HG03064 (cell line): ENCODE results near the gene PPP2R5B.

Source experiments
- ATAC-seq: cut with Tn5 transposase; IDR thresholded peaks from one replicate; pipeline ENCODE4 v1.9.1; 2021; ENCODE audit warnings: low read depth; ENCODE audit not compliant: unreplicated experiment

PPP2R5B gene

DNA sequence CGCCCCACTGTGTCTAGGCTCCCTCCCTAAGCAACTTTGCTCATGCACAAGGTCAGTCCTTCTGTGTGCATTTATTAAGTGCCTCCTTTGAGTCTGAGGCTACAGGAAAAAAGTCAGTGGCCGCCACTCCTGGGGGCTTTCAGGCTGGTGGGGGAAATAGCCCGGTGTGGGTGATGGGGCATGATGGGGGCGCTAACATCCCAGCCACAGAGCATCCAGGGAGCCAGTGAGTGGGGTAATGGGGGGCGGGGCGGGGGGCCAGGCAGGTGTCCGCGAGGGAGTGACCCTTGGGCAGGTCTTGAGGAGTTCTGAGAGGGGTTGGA is 36.1 kb upstream of the PPP2R5B start:
- ATAC-seq = no peak

DNA sequence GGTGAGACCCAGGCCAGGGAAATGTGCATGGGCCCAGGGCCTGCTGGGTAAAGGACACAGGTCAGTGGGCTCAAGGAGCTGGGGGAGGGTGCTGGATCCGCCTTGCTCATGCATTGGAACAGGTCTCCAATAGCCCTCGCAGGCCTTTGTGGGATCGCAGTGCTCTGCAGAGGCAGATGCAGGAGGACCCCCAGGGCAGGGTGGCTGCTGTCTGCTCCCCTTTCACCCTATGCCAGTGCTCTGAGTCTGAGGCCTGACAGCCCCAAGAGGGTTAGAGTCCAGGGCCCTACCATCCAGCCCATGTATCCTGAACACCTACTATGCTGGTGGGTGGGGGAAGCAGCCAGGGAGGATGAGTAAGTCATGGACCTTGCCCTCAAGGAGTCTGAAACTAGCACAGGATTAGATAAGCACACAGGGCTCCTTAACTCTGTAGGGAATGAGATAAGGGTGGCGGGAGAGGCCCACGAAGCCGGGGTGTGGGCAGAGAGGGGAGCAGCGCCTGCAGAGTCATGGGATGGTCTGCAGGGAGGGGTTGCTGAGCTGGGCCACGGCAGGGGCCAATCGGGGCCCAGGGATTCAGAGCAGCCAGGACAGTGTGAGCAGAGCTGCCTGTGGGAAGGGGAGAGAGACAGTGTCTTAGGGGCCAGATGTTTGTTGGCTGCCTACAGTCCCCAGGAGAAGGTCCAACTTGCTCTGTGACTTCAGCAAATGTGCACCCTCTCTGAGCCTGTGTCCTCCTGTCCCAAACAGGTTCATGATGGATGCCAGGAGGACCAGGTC is 35.6 kb upstream of the PPP2R5B start:
- ATAC-seq = no peak

DNA sequence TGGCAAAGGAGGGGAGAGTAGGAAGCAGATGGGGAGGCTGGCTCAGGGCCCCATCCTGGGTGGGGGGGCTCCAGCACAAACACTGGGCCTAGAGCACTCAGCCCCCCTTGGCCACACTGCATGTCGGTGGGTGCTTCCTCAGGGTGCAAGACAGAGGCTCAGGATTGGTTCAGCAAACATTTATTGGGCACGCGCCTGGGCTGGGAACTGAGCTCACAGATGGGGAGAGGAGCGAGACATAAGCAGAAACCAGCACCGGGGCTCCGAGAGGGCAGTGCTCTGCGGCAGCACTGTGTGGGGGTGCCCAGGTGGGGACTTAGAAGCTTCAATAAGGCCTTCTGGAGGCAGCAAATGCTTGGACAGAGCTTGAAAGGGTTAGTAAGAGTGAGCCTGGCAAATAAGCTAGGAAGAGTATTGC is 34.0 kb upstream of the PPP2R5B start:
- no peak for ATAC-seq

DNA sequence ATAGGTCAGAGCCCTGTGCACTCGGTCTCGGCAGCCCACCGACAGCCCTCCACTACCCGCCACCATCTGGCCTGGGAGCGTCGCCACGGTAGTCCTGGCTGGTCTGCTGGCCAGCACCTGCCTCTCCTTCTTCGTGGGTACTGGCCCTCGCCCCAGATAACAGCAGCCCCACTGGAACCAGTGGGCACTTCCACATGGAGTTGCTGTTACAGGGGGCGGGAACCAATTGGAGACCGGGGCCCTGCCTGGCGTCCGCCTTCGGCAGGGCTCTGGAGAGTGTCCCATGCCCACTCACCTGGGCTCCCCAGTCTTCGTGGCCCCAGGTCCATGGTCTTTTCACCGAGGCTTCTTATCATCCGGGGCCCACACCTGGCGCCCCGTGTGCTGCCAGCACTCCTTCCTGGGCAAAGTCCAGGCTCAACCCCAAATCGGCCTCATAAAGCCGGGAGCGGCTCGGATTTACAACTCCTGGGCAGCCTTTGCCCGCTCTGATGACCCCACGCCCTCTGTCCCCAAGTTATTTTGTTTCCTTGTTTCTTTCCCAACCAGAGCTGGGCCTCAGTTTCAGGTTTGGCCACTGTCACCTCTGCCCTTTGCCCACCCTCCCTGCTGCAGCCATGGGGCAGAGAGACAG is 33.2 kb upstream of the PPP2R5B start:
- ATAC-seq = no peak

DNA sequence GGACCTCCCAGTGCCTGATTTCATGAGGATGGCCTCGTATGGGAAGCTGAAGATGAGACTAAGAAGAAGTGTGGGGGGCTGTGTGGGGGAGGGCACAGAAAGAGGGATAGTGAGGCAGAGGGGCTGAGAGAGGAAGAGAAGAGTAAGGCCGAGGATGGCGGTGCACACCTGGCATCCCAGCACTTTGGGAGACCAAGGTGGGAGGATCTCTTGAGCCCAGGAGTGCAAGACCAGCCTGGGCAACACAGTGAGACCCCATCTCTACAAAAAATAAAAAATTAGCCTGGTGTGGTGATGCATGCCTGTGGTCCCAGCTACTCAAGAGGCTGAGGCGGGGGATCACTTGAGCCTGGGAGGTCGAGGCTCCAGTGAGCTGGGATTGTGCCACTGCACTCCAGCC is 32.6 kb upstream of the PPP2R5B start:
- ATAC-seq = no peak

DNA sequence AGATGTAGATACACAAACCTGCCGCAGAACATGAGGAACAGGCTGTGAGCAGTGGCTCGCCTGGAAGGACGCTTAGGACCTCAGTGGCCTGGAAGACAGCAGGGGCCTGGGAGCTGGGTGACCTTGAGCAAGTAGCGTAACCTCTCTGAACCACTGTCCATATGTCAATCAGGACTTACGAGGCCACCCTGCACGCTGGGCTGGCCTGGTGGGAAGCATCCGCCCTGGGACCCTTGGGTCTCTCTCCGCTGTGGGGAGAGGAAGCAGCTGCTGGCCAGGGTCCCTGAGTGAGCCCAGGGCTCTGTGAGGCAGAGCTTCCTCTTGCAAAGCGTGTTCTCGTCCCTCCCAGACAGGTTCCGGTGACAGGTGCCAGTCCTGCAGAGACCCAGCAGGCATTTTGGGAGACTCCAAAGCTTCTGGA is 32.1 kb upstream of the PPP2R5B start:
- ATAC-seq = no peak

DNA sequence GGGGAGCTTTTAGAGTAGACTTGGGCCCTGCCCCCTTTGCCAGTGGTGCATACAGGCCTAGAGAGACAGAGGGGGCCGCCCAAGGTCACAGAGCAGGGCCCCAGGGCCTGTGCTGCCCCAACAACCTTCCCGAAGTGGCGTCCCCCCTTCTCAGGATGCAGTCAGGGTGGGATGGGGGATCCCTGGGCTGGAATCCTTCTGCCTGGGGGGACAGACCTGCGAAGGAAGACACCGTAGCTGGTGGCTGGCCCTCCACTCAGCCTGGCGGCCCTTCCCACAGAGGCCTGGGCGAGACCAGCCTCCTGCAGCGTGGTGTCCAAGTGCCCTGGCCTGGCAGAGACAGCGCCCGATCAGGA is 31.7 kb upstream of the PPP2R5B start:
- no peak for ATAC-seq

DNA sequence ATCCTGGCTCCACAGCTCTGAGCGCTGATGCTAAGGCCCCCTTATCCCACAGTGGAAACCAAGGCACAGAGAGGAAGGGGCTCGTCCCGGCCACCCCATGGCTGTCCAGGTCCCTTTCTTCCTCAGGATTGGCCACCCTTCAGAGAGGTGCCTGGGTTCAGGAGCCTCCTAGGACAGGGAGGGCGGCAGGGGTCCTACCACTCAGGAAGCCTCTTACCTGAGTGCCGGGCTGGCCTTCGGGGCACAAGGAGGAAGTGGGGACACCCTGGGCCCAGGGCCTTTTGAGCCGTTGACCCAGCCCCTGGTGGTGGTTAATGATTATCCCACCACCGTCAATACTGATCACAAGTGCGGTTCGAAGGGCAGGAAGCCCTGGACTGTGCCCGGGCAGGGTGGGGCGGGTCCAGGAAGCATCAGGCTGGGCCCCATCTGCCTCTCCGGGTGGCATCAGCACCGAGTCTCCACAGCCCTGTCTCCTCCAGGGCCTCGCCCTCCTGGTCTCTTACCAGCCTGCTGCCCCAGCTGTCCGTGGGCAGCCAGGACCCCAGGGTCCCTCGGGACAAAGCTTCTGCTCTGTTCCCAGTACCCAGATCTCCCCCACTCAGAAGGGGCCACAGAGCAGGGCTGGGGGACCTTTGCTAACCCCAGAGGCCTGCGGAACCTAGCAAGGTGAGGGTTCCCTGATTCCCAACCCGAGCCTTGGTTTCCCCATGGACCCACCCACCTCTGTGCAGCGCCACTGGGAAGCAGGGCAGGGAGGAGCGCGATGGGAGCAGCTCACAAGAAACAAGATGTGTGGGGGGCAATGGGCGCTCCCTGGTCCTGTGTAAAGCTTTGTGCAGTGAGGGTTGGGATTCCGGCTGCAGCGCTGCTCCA is 31.1 kb upstream of the PPP2R5B start:
- no peak for ATAC-seq

DNA sequence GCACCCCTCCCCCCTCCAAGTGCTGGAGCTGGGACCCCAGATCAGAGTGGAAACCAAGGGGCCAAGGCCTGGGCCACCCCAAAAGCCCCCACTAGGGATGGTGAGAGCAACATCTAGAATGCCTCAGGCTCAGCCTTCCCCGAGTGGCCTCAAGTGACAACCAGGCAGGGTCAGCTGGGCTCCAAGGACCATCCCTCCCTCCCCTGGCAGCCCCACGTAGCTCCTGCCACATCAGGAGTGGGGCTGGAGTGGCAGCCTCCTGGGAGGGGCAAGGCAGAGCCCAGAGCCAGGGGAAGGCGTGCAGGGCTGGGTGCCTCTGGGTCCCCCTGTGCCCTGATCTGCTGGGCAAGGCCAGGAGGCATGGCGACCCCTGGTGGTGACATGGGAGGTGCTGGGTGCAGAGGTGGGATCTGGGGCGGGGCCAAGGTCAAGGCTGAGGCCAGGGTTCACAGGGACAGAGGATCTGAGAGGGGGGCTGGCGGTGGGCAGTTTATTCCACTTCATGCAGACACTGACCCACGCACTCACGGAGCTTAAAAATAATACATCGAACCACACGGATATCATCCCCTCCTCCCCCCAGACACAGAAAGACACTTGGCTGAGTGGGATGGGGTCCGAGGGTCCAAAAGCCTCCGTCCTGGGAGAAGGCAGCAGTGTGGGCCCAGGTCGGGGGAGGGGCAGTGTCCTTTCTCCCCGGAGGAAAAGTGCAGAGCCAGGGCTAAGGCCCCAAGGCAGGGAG is 30.2 kb upstream of the PPP2R5B start:
- ATAC-seq = no peak

DNA sequence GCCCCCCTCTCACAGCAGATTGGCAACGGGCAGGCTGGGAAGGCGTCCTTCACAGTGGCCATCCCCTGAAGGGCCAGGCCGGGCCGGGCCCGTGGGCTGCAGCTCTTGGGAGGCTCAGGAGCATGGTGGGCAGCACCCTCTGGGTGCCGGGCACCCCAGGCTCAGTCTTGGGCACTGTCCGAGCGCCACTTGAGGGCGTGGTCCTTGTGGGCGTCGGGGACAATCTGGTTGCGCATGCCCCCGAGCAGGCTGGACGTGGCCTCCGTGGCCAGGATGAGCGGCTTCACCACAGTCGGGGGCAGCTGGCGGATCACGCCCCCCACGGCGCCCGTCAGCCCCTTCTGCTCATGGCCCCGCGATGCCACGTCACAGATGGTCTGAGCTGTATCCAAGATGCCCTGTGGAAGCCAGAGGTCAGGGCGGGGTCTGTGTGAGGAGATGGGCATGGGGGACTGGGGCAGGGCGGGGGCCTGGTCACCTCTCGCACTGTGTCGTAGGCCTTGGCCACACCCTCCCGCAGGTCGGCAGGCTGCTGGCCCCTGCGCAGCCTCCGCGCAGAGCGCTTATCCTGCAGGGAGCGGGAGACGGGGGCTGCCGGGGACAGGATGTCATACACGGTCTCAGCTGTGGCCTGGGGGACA is 29.6 kb upstream of the PPP2R5B start:
- ATAC-seq = no peak

DNA sequence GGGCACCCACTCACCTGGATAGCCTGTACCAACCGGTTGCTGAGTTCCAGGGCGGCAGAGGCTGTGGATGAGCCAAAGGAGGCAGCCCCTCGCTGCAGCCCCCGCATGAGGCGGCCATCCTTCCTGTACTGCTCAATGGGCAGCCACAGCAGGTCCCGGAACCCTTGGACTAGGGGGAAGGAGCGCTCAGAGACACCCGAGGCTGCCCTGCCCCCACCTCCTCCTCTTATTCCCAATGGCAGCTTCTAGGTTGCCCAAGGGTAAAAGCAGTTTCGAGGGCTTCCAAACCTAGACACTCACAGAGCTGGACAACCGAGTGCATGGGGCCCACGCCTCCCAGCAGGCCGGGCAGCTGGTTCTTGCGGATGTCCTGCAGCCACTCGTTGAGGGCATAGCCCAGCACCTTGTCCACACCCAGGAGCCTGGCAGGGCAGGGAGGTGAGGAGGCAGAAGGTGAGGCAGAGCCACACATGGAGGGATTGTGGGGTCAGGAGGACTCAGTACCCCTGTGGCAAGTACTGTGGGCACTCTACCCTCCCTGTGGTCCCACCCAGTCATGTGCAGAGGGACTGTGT is 28.0 kb upstream of the PPP2R5B start:
- no peak for ATAC-seq

DNA sequence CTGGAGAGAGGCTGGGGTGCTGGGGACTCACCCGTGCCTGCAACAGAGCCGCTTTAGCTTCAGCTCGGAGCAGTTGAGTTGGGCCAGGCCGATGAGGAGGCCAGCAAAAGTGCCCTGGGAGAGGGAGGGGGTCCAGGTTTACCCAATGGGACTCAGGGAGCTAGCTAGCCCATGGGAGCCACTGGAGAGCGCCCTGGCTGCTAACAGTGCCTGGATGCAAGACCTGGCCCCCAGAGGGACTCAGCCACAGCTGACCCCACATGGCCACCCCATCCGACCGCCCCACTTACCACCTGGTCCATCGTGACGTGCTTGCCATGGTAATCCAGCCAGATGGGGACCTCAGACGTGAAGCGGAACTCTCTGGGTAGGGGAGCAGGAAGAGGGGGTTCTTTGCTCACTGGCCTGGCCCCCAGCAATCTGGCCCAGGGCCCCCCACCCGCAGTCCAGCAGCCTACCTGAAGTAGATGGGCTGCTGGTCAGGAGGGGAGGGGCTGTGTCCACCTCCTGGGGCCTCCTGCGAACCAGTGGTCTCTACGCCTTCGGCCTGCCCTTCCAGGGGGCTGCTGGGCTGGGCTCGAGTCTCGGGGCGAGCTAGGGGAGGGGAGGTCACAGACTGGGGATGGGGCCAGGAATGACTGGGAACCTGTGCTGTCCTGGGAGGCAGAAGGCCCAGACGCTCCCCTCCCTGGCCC is 27.0 kb upstream of the PPP2R5B start:
- no peak for ATAC-seq

DNA sequence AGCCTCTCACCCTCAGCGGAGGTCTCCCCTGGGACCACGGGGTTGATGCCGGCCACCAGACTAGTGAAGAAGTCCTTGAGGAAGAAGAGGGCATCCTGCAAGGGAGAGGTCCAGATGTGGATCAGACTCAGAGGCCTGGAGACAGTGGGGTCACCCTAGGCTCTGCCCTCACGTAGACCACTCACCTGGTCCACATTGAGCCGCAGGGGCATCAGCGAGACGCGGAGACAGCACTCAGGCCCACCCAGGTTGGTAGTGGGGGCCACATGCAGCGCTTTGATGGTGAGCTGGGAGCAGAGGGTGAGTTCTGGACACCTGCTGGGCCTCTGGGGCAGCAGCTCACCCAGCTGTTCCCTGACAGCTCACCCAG is 26.4 kb upstream of the PPP2R5B start:
- no peak for ATAC-seq

DNA sequence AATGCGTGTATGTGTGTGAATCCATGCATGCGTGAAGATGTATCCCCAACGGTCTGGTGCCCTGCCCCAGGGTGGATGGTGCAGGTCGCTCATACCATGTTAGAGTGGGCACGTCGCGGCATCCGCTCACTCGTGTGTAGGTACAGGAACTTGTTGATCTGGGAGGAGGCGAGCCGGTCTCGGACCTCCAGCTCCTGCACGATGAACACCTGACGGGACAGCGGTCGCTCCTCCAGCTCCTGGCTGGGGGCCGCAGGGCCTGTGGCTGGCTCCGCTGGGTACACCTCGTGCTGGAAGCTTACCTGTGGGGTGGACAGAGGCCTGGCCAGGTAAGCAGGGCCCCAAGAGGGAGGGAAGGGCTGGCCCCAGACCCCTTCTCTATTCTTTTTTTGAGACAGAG is 25.9 kb upstream of the PPP2R5B start:
- no peak for ATAC-seq

DNA sequence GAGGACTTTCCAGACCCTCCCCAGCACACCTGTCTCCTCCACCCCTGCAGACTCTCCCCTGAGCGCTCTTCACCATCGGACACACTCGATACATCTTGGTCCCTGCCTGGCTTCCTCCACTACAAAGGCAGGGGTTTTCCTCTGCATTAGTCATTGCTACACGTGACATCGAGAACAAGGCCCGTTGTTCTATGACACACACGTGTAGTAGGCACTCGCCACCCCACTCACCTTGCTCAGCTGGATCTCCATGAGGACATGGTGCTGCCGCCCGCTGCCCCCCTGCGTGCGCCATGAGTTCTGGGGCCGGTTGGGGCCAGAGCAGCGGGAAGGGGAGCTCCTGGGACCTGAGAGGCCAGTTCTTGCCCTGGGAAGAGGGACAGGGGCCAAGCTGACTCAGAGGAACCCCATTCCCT is 24.2 kb upstream of the PPP2R5B start:
- ATAC-seq = no peak

DNA sequence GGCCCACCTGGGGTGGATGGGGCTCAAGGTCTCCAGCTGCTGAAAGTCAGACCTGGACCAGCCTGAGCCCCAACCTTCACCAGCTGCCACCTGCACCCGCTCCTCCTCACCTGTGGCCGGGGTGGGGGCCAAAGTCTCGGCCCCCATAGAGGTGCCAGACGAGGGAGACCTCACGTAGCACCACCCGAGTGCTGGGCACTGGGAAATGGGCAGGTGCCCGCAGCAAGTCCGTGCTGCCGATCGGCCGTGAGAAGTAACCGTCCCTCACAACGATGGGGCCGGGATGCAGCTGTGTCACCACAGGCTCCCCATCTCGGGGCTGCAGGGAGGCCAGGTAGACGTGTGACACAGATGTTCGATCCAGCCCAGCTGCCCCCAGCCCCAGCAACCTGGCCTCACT is 23.7 kb upstream of the PPP2R5B start:
- no peak for ATAC-seq

DNA sequence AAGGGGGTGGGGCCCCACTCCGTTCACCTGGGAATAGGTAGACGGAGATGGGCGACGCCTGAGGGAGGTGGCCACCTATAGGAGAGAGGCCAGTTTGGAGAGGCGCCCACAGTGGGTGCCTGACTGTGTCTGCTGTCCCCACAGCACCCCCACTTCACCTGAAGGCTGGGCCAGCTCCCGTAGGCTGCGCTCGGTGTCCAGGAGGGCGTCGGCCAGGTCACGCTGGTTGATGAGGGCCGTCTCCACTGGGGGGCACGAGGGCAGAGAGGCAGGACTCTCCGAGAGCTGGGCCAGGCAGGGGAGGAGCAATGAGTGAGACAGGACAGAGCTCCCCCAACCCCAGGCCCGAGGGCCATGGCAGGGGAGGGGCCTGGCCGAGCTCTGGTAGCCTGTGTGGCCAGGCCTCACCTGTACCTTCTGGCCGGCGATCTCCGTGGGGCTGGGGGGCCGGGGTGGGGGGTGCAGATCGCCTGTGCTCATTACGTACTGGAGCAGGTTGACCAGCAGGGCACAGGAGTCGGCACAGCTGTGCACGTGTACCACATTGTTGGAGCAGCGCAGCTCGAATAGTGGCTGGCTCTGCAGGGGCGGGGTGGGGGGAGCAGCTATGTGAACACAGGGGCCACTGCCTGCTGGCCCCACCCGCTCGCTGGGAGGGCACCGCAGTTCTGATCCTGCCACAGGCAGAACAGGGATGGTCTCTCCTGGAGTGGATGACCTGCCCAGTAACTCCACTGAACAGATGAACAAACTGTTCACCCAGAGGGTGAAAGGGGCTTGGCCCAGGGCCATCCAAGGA is 22.2 kb upstream of the PPP2R5B start:
- no peak for ATAC-seq

DNA sequence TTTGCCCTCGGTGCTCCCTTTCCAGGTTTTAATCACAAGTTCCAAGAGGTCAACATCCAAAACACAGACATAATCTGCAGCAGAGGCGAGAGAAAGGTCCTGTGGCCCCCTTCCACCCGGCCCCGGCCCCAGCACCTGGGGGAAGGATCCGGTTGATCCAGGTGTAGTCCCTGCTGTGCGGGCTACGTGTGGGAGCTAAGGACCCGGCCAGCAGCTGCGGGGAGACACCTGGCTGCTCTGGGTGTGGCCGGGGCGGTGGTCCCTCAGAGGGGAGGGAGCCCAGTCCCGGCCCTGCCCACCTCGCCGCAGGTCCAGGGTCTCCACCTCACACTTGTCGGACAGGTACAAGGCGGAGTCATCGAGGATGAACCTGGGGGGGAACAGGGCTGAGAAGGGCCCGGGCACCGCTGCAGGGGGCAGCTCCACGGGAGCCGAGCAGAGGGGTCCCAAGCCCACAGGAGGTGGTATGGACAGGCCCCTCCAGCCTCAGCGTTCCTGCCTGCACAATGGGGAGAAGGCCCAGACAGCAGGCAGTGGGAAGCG is 21.1 kb upstream of the PPP2R5B start:
- ATAC-seq = no peak
